Measurements from ENCODE around the gene HIRA. TPM values are rescaled to one million over a fixed set of nuclear protein-coding genes. Genes with fewer than 3 reads are reported as not detected.

The HIRA gene
- total RNA-seq, 1 experiment from 2014 or later, result 50.6 TPM

GRCh38 chr22:19346677-19347265 is 84.8 kb downstream of the HIRA start:
- Histone ChIP-seq H3K27me3 (replicated peaks; ENCODE audit: insufficient read depth, low read depth, low read length, poor library complexity) (no peaks in the 10 kb centered on the region), H3K9me3 (ENCODE audit: low read depth, low read length, poor library complexity, severe bottlenecking) (no peaks in the 10 kb centered on the region), H3K4me3 (ENCODE audit: low read depth, low read length, poor library complexity, severe bottlenecking) (no peak overlapping the region), H3K4me1 (ENCODE audit: insufficient read depth, low read length, poor library complexity, severe bottlenecking) (no peaks in the 10 kb centered on the region), H3K27ac (ENCODE audit: low read depth, low read length, poor library complexity, severe bottlenecking) (no peak overlapping the region), H3K36me3 (ENCODE audit: insufficient read depth, low read length, poor library complexity, severe bottlenecking) (peaks cover 26% of the 10 kb centered on the region)
- ChIA-PET CTCF (no interaction called here), POLR2A (ENCODE audit: low non-redundant PET) (no interaction called here)
- intact Hi-C loops (cut with micrococcal nuclease; ENCODE audit: unreplicated experiment), result no loop called here
- BruUV-seq (replicated peaks), result no TSS peak
- TF ChIP-seq EZH2 (IDR thresholded peaks at IDR 0.05; ENCODE audit: borderline replicate concordance, low read depth, low read length, poor library complexity, severe bottlenecking) (no peak), CTCF (conservative IDR thresholded peaks at IDR 0.05; ENCODE audit: low read depth, low read length) (no peak)
- DNase-seq (ENCODE audit: low spot score), result no peak

GRCh38 chr22:19344420-19344819 is 87.1 kb downstream of the HIRA start:
- TF ChIP-seq EZH2 (IDR thresholded peaks at IDR 0.05; ENCODE audit: borderline replicate concordance, low read depth, low read length, poor library complexity, severe bottlenecking) (no peak), CTCF (conservative IDR thresholded peaks at IDR 0.05; ENCODE audit: low read depth, low read length) (no peak)
- ChIA-PET POLR2A (ENCODE audit: low non-redundant PET) (no interaction called here), CTCF (no interaction called here)
- H3K9me3 ChIP-seq (ENCODE audit: low read depth, low read length, poor library complexity, severe bottlenecking), result no peaks in the 10 kb centered on the region
- no peak overlapping the region for H3K4me3 ChIP-seq (ENCODE audit: low read depth, low read length, poor library complexity, severe bottlenecking)
- peaks cover 11% of the 10 kb centered on the region for H3K36me3 ChIP-seq (ENCODE audit: insufficient read depth, low read length, poor library complexity, severe bottlenecking)
- intact Hi-C loops (cut with micrococcal nuclease; ENCODE audit: unreplicated experiment), result no loop called here
- DNase-seq (ENCODE audit: low spot score), result no peak
- H3K27ac ChIP-seq (ENCODE audit: low read depth, low read length, poor library complexity, severe bottlenecking), result no peak overlapping the region
- no peaks in the 10 kb centered on the region for H3K4me1 ChIP-seq (ENCODE audit: insufficient read depth, low read length, poor library complexity, severe bottlenecking)
- H3K27me3 ChIP-seq (replicated peaks; ENCODE audit: insufficient read depth, low read depth, low read length, poor library complexity), result no peaks in the 10 kb centered on the region
- BruUV-seq (replicated peaks), result no TSS peak

GRCh38 chr22:19343470-19343869 is 88.1 kb downstream of the HIRA start:
- DNase-seq (ENCODE audit: low spot score), result no peak
- no TSS peak for BruUV-seq (replicated peaks)
- Histone ChIP-seq H3K4me3 (ENCODE audit: low read depth, low read length, poor library complexity, severe bottlenecking) (no peak overlapping the region), H3K27me3 (replicated peaks; ENCODE audit: insufficient read depth, low read depth, low read length, poor library complexity) (no peaks in the 10 kb centered on the region), H3K4me1 (ENCODE audit: insufficient read depth, low read length, poor library complexity, severe bottlenecking) (no peaks in the 10 kb centered on the region), H3K9me3 (ENCODE audit: low read depth, low read length, poor library complexity, severe bottlenecking) (no peaks in the 10 kb centered on the region), H3K36me3 (ENCODE audit: insufficient read depth, low read length, poor library complexity, severe bottlenecking) (peaks cover 18% of the 10 kb centered on the region), H3K27ac (ENCODE audit: low read depth, low read length, poor library complexity, severe bottlenecking) (no peak overlapping the region)
- ChIA-PET POLR2A (ENCODE audit: low non-redundant PET) (interaction anchor here (0.6 kb wide), 1 partner anchor 11 kb away, joined by 3 read pairs; no protein-coding TSS in a partner anchor), CTCF (no interaction called here)
- TF ChIP-seq EZH2 (IDR thresholded peaks at IDR 0.05; ENCODE audit: borderline replicate concordance, low read depth, low read length, poor library complexity, severe bottlenecking) (no peak), CTCF (conservative IDR thresholded peaks at IDR 0.05; ENCODE audit: low read depth, low read length) (no peak)
- intact Hi-C loops (cut with micrococcal nuclease; ENCODE audit: unreplicated experiment), result no loop called here
